Measurements from ENCODE around the gene PIEZO2. TPM values are rescaled to one million over a fixed set of nuclear protein-coding genes. Genes with fewer than 3 reads are reported as not detected.

Gene PIEZO2
- polyA plus RNA-seq, 1 experiment: 4.6 TPM

DNA sequence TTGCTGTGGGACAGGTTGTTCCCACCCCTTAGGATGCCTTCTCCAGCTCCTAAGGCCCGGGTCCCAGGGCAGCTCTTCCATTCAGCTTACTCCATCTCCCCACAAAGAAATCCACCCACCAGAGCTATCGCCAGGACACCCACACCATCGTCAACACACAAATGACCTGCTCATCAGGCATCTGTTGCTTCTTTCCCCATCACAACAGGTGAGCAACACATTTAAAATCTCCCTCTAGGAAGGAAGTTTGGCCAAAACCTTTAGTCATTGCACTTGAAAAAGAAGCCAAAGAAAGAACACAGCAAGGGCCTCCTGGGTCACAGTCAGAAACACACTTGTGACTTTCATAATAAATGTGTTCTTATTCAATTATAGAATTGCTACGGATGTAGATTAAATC, 289.0 kb downstream of the PIEZO2 start:
- ChIA-PET POLR2A (no interaction called here), CTCF (interaction anchor here (0.7 to 1.5 kb wide), 4 partner anchors 9 to 693 kb away, joined by 3 to 7 read pairs (median 4); no protein-coding TSS in a partner anchor)
- H3K36me3 ChIP-seq (ENCODE audit: control insufficient read depth, insufficient read depth, low read length): no peaks in the 10 kb centered on the region
- DNase-seq (ENCODE audit: low read depth): no peak
- no peak overlapping the region for H3K4me3 ChIP-seq (ENCODE audit: low read depth, low read length)
- TF ChIP-seq, protein P1, sequence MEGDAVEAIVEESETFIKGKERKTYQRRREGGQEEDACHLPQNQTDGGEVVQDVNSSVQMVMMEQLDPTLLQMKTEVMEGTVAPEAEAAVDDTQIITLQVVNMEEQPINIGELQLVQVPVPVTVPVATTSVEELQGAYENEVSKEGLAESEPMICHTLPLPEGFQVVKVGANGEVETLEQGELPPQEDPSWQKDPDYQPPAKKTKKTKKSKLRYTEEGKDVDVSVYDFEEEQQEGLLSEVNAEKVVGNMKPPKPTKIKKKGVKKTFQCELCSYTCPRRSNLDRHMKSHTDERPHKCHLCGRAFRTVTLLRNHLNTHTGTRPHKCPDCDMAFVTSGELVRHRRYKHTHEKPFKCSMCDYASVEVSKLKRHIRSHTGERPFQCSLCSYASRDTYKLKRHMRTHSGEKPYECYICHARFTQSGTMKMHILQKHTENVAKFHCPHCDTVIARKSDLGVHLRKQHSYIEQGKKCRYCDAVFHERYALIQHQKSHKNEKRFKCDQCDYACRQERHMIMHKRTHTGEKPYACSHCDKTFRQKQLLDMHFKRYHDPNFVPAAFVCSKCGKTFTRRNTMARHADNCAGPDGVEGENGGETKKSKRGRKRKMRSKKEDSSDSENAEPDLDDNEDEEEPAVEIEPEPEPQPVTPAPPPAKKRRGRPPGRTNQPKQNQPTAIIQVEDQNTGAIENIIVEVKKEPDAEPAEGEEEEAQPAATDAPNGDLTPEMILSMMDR (IDR thresholded peaks at IDR 0.05; ENCODE audit: insufficient read depth, low read depth, low read length): no peak
- H3K27me3 ChIP-seq (ENCODE audit: control insufficient read depth, insufficient read depth, low read length): 0 out of 2 replicates have a peak, but pooled peaks cover 3% of the 10 kb centered on the region

DNA sequence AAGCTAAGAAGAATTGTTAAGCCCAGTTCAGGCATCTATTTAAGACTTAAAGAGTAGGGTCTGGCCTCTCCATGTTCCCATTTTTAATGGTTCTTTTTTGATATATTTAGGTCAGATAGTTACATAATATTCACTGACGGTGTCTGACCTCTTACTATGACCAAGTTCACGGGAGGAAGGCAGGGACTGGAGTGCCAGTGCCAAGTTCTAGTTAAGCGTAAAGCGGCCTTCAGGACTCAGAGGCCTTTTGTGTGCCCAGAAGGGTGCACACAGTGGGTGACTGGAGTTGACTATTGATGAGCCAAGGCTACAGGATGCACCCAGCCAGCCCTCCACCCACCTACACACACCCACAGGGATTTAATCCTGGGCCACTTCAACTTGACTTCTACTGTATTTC, 290.9 kb downstream of the PIEZO2 start:
- H3K27me3 ChIP-seq (ENCODE audit: control insufficient read depth, insufficient read depth, low read length): 0 out of 2 replicates have a peak, but pooled peaks cover 1% of the 10 kb centered on the region
- no peak for DNase-seq (ENCODE audit: low read depth)
- ChIA-PET CTCF (interaction anchor here (1.1 kb wide), 1 partner anchor 695 kb away, joined by 3 read pairs; no protein-coding TSS in a partner anchor), POLR2A (no interaction called here)
- TF ChIP-seq, protein P1 (IDR thresholded peaks at IDR 0.05; ENCODE audit: insufficient read depth, low read depth, low read length): no peak
- H3K36me3 ChIP-seq (ENCODE audit: control insufficient read depth, insufficient read depth, low read length): no peaks in the 10 kb centered on the region
- no peak overlapping the region for H3K4me3 ChIP-seq (ENCODE audit: low read depth, low read length)

DNA sequence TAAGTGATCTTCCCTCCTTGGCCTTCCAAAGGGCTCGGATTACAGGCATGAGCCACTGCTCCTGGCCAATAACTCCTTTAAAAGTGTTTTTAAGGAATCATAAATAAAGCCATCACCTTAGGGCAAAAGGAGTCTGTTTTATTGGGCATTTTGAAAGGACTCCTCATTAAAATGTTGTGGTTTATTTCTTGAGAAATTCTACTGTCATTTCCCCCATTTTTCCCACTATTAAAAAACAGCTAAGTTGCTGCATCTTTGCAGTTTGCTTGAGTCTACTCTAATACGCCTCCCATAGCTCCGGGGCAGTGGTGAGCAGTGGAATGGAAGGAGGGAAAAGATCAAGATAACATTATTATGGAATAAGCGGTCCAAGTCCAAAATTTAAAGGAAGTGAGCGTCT, 293.2 kb downstream of the PIEZO2 start:
- ChIA-PET CTCF (interaction anchor here (0.6 to 2.2 kb wide), 3 partner anchors 185 to 697 kb away, joined by 4 to 8 read pairs (median 6); no protein-coding TSS in a partner anchor), POLR2A (no interaction called here)
- no peak overlapping the region for H3K4me3 ChIP-seq (ENCODE audit: low read depth, low read length)
- H3K27me3 ChIP-seq (ENCODE audit: control insufficient read depth, insufficient read depth, low read length): 0 out of 2 replicates have a peak, but pooled peaks cover 4% of the 10 kb centered on the region
- H3K36me3 ChIP-seq (ENCODE audit: control insufficient read depth, insufficient read depth, low read length): no peaks in the 10 kb centered on the region
- peak; percentile 67 for DNase-seq (ENCODE audit: low read depth)
- TF ChIP-seq, protein P1 (IDR thresholded peaks at IDR 0.05; ENCODE audit: insufficient read depth, low read depth, low read length): peak; percentile 25

DNA sequence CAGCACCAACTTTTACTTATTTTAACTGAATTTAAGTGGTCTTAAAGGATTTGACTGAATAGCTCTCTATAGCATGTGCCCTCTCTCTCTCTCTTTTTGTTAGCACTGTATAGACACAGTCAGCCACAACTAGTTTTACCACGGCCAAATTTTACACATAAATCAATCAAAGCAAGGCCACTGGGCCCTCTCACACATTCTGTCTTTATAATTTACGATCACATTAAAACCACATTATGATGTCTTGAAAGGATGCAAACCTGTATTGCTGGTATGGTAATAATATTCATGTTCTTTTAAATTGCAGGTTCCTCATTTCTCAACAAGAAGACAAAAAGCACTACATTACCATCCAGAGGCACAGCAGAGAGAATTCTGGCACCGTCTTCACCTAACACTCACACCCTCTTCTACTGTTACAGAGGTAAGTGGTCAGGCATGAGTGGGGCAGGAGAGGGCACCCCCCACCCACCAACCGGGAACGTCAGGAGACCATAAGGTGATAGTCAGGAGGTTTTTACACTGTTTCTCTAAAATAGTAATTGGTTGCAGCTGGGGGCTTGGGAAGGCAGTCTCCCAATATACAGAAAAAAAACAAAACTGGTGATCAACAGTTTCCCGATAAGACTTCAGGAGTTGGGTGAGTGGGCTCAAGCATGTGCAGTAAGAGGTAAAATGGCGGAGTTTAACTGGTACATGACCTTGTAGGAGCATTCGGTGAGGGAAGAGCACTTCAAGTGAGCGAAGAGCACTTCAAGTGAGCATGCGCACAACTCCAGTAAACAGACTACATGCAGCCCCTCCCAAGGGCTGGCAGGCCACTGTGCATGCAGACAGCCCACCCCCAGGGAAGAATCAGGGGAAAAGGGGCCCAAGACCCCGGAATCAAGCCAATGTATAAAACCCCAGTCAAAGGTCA, 296.7 kb downstream of the PIEZO2 start:
- CTCF ChIA-PET: interaction anchor here (0.9 to 6.0 kb wide), 14 partner anchors 7 to 703 kb away, joined by 3 to 44 read pairs (median 4); partner anchors contain the start of gene PIEZO2
- no peak for DNase-seq (ENCODE audit: low read depth)
- TF ChIP-seq, protein P1 (IDR thresholded peaks at IDR 0.05; ENCODE audit: insufficient read depth, low read depth, low read length): no peak
- Histone ChIP-seq H3K27me3 (ENCODE audit: control insufficient read depth, insufficient read depth, low read length) (peaks cover 7% of the 10 kb centered on the region; the same call in 1 of the 2 replicates), H3K4me3 (ENCODE audit: low read depth, low read length) (no peak overlapping the region), H3K36me3 (ENCODE audit: control insufficient read depth, insufficient read depth, low read length) (no peaks in the 10 kb centered on the region)
- POLR2A ChIA-PET: no interaction called here

DNA sequence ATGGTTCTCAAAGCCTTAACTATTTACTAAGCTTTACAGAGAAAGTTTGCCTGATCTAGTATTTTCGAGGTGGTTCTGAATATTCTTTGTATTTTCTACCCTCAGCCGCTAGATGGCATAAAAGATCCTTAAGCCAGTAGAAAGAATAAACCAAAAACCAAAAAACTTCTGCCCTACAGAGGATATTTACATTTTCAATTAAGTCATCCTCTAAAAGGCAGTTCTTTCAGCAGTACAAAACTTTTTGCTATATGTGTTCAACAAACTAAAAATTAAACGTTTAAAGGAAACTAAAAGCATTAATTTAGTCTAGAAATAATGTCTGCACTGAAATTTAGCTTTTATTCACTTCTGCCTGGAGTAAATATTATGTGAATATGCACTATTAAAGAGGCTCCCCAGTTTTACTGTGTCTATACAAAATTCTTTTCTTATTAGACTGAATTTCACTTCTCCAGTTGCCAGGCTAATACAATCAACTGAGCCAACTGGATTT, 297.5 kb downstream of the PIEZO2 start:
- Histone ChIP-seq H3K4me3 (ENCODE audit: low read depth, low read length) (no peak overlapping the region), H3K27me3 (ENCODE audit: control insufficient read depth, insufficient read depth, low read length) (peaks cover 10% of the 10 kb centered on the region; the same call in 1 of the 2 replicates), H3K36me3 (ENCODE audit: control insufficient read depth, insufficient read depth, low read length) (no peaks in the 10 kb centered on the region)
- TF ChIP-seq, protein P1 (IDR thresholded peaks at IDR 0.05; ENCODE audit: insufficient read depth, low read depth, low read length): peak; percentile 68
- ChIA-PET CTCF (interaction anchor here (0.7 to 6.0 kb wide), 24 partner anchors 8 to 720 kb away, joined by 3 to 44 read pairs (median 4); partner anchors contain the start of gene PIEZO2), POLR2A (no interaction called here)
- DNase-seq (ENCODE audit: low read depth): no peak

Measured in BJ (cell line).